Ishikawa (cell line): ENCODE data around the gene SRR.

ENCODE experiments used
- CEBPB ChIP-seq: IDR thresholded peaks from 2 replicates; pipeline ENCODE4 v1.6.1; 2012
- CREB1 ChIP-seq: IDR thresholded peaks from 2 replicates; pipeline ENCODE4 v1.6.1; 2012; ENCODE audit warnings: low read depth
- EGR1 ChIP-seq: IDR thresholded peaks from 2 replicates; pipeline ENCODE4 v1.6.1; 2012
- EP300 ChIP-seq: IDR thresholded peaks from 2 replicates; pipeline ENCODE4 v1.6.1; 2012; ENCODE audit warnings: borderline replicate concordance
- FOXM1 ChIP-seq: IDR thresholded peaks from 2 replicates; pipeline ENCODE4 v1.6.1; 2012; ENCODE audit warnings: low read depth, borderline replicate concordance
- NFIC ChIP-seq: IDR thresholded peaks from 2 replicates; pipeline ENCODE4 v1.6.1; 2012
- RAD21 ChIP-seq: IDR thresholded peaks from 2 replicates; pipeline ENCODE4 v1.6.1; 2012; ENCODE audit warnings: low read depth
- TAF1 ChIP-seq: IDR thresholded peaks from 2 replicates; pipeline ENCODE4 v1.6.1; 2012; ENCODE audit warnings: low read depth, mild to moderate bottlenecking
- TCF12 ChIP-seq: IDR thresholded peaks from 2 replicates; pipeline ENCODE4 v1.6.1; 2012; ENCODE audit warnings: low read depth
- TEAD4 ChIP-seq: IDR thresholded peaks from 2 replicates; pipeline ENCODE4 v1.6.1; 2012
- USF1 ChIP-seq: IDR thresholded peaks from 2 replicates; pipeline ENCODE4 v1.6.1; 2012
- YY1 ChIP-seq: IDR thresholded peaks from 2 replicates; pipeline ENCODE4 v1.6.1; 2012; ENCODE audit warnings: low read depth
- ZBTB7A ChIP-seq: IDR thresholded peaks from 2 replicates; pipeline ENCODE4 v1.6.1; 2012; ENCODE audit warnings: low read depth
- TF ChIP-seq, protein P1 (sequence below): IDR thresholded peaks from 2 replicates; pipeline ENCODE4 v1.6.1; 2012
- TF ChIP-seq, protein P2 (sequence below): IDR thresholded peaks from 2 replicates; pipeline ENCODE4 v1.6.1; 2012; ENCODE audit warnings: low read depth, mild to moderate bottlenecking

Gene SRR

DNA sequence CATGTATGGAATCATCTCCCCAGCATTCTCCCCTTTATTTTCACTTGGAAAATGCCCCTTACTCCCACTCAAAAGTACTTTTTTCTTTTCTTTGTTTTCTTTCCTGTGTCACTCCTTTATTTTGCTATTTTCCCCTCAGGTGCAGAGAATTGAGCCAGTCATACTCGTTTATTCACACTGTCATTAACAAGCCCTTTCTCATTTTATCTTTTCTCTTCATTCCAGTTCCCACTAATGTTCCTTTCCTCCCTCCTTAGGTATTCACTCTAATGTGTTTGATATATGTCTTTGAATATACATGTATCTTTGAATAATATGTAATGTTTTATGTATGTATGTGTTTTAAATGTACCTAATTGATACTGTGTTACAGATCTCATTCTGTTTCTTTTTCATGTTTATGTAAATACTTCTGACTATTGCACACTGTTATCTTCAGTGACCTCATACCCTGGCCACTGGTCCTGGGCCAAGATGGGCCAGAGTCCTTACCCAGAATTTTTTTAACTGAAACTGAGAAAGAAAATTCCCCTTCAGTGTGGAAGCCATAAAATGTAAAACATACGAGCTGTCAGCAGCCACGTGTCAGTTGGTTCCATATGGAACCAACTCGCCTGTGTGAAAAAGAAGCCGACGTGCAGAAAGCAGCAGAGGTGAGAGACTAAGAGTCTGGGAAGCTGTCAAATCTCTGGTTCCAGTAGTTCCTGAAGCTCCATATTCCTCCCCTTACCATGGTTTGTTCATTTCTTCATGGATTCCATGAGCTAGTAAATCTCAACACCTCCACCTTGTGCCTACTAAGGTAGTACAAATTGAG lies 5.8 kb downstream of the SRR start:
- TF ChIP-seq EP300 (no peak), FOXM1 (no peak), CREB1 (no peak), ZBTB7A (no peak), RAD21 (no peak), CEBPB (no peak), YY1 (no peak), NFIC (no peak), TEAD4 (no peak), TAF1 (no peak), USF1 (no peak), EGR1 (no peak), TCF12 (no peak)
- TF ChIP-seq, protein P1, sequence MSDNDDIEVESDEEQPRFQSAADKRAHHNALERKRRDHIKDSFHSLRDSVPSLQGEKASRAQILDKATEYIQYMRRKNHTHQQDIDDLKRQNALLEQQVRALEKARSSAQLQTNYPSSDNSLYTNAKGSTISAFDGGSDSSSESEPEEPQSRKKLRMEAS: no peak
- TF ChIP-seq, protein P2, sequence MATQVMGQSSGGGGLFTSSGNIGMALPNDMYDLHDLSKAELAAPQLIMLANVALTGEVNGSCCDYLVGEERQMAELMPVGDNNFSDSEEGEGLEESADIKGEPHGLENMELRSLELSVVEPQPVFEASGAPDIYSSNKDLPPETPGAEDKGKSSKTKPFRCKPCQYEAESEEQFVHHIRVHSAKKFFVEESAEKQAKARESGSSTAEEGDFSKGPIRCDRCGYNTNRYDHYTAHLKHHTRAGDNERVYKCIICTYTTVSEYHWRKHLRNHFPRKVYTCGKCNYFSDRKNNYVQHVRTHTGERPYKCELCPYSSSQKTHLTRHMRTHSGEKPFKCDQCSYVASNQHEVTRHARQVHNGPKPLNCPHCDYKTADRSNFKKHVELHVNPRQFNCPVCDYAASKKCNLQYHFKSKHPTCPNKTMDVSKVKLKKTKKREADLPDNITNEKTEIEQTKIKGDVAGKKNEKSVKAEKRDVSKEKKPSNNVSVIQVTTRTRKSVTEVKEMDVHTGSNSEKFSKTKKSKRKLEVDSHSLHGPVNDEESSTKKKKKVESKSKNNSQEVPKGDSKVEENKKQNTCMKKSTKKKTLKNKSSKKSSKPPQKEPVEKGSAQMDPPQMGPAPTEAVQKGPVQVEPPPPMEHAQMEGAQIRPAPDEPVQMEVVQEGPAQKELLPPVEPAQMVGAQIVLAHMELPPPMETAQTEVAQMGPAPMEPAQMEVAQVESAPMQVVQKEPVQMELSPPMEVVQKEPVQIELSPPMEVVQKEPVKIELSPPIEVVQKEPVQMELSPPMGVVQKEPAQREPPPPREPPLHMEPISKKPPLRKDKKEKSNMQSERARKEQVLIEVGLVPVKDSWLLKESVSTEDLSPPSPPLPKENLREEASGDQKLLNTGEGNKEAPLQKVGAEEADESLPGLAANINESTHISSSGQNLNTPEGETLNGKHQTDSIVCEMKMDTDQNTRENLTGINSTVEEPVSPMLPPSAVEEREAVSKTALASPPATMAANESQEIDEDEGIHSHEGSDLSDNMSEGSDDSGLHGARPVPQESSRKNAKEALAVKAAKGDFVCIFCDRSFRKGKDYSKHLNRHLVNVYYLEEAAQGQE: no peak

- TF ChIP-seq RAD21 (no peak), FOXM1 (no peak), USF1 (no peak), EGR1 (no peak), NFIC (no peak), CREB1 (no peak), TAF1 (no peak), TEAD4 (no peak)
- TF ChIP-seq, protein P1: no peak
- TF ChIP-seq, protein P2: no peak
These were observed 9.0 kb downstream of the SRR start for GRCh38 chr17:2312736-2313135.

GRCh38 chr17:2317796-2318195 lies 14.0 kb downstream of the SRR start:
- no peak for TF ChIP-seq TAF1
- TF ChIP-seq, protein P1: no peak
- TF ChIP-seq NFIC: no peak
- TF ChIP-seq TEAD4: no peak
- no peak for TF ChIP-seq EP300
- no peak for TF ChIP-seq ZBTB7A
- TF ChIP-seq RAD21: no peak
- TF ChIP-seq TCF12: no peak
- TF ChIP-seq EGR1: no peak
- TF ChIP-seq USF1: no peak
- TF ChIP-seq CEBPB: no peak
- TF ChIP-seq, protein P2: no peak
- no peak for TF ChIP-seq FOXM1
- TF ChIP-seq CREB1: no peak
- TF ChIP-seq YY1: no peak

DNA sequence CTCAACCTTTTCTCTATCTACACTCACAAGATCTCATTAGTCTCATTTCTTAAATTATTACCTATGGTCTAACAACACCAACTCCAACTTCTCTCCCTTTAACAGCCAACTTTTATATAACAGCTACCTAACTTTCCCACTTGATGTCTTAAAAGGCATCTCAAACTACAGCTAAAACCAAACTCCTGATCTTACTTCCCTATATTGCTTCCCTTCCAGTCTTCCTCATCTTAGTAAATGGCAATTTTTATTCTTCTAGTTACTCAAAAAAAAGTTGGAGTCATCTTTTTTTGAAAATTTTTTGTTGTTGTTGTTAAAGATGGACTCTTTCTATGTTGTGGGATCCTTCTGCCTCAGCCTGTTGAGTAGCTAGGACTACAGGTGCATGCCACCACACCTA lies 15.3 kb downstream of the SRR start:
- TF ChIP-seq USF1: no peak
- no peak for TF ChIP-seq NFIC
- TF ChIP-seq CEBPB: no peak
- TF ChIP-seq CREB1: no peak
- no peak for TF ChIP-seq TAF1
- TF ChIP-seq, protein P2: no peak
- TF ChIP-seq TCF12: no peak
- no peak for TF ChIP-seq FOXM1
- TF ChIP-seq TEAD4: no peak
